H1 (cell line): ENCODE measurements around the gene CDHR2. TPM values are rescaled to one million over a fixed set of nuclear protein-coding genes. Genes with fewer than 3 reads are reported as not detected.

Experiments used
- CTCF ChIA-PET: fragments of 300-600 bp; sonication (Branson Sonifier 250); formaldehyde crosslinking; loops from one replicate; lab custom pipeline; 2021; ENCODE audit not compliant: partially characterized antibody; lab: Charles Lee
- POLR2A ChIA-PET: fragments of 300-600 bp; sonication (Branson Sonifier 250); formaldehyde crosslinking; loops from one replicate; lab custom pipeline; 2021; ENCODE audit warnings: inconsistent platforms; ENCODE audit not compliant: partially characterized antibody; lab: Charles Lee
- DNase-seq, 2 experiments: peaks; one replicate each; pipeline versions ENCODE4 v3.0.0 to v3.0.0-alpha.2; 2010 to 2022; ENCODE audit warnings: low spot score in 2 of 2, low read depth in 1 of 2, mixed read lengths in 1 of 2
- FAIRE-seq: peaks from 2 replicates; lab custom pipeline; 2011; peaks lifted over from hg19 to GRCh38; lab: Jason Lieb, UNC
- H2AFZ ChIP-seq: 2 replicates; pipeline ENCODE4 v1.8.1; 2012; ENCODE audit warnings: low read length, inconsistent platforms
- H2AK5ac ChIP-seq: 2 replicates; pipeline ENCODE4 v1.6.1; 2013; ENCODE audit warnings: low read depth, low read length
- H2BK120ac ChIP-seq: replicated peaks from 2 replicates; pipeline ENCODE3; 2013; ENCODE audit warnings: low read depth, low read length, inconsistent platforms
- H2BK12ac ChIP-seq: 2 replicates; pipeline ENCODE4 v1.6.1; 2013; ENCODE audit warnings: low read depth, low read length
- H2BK15ac ChIP-seq: 2 replicates; pipeline ENCODE4 v1.6.1; 2013; ENCODE audit warnings: low read length
- H2BK20ac ChIP-seq: 2 replicates; pipeline ENCODE4 v1.6.1; 2013; ENCODE audit warnings: low read length
- H2BK5ac ChIP-seq: 2 replicates; pipeline ENCODE4 v1.6.1; 2013; ENCODE audit warnings: low read depth, low read length
- H3K14ac ChIP-seq: 2 replicates; pipeline ENCODE4 v1.6.1; 2013; ENCODE audit warnings: inconsistent platforms; ENCODE audit not compliant: insufficient read length
- H3K18ac ChIP-seq: 2 replicates; pipeline ENCODE4 v1.6.1; 2013; ENCODE audit warnings: low read length; ENCODE audit errors: extremely low read depth
- H3K23ac ChIP-seq: 2 replicates; pipeline ENCODE4 v1.6.1; 2013; ENCODE audit warnings: inconsistent platforms; ENCODE audit not compliant: insufficient read length
- H3K23me2 ChIP-seq: 2 replicates; pipeline ENCODE4 v1.6.1; 2013; ENCODE audit warnings: low read depth, low read length
- H3K27ac ChIP-seq: 2 replicates; pipeline ENCODE4 v1.6.1; 2011; ENCODE audit warnings: low read depth, low read length, inconsistent platforms
- H3K27me3 ChIP-seq, 4 experiments: replicated peaks in 1 of 4; 1 replicate in 1 of 4; 2 replicates in 3 of 4; pipeline versions ENCODE4 v1.6.1 to v1.8.1; 2011 to 2013; ENCODE audit warnings: low read length in 3 of 4, mild to moderate bottlenecking in 3 of 4, inconsistent platforms in 2 of 4, mixed read lengths in 2 of 4, moderate library complexity in 1 of 4; ENCODE audit not compliant: control insufficient read depth in 3 of 4, insufficient read depth in 3 of 4; ENCODE audit errors: extremely low read depth in 1 of 4
- H3K36me3 ChIP-seq, 4 experiments: 2 replicates each; pipeline versions ENCODE4 v1.6.1 to v1.8.1; 2011 to 2013; ENCODE audit warnings: mild to moderate bottlenecking in 4 of 4, low read length in 3 of 4, moderate library complexity in 2 of 4, control low read depth in 1 of 4, inconsistent platforms in 1 of 4; ENCODE audit not compliant: insufficient read depth in 4 of 4, control insufficient read depth in 2 of 4
- H3K4ac ChIP-seq: replicated peaks from 2 replicates; pipeline ENCODE3; 2013; ENCODE audit warnings: low read length, low read depth, mixed read lengths, inconsistent platforms; ENCODE audit not compliant: insufficient read length
- H3K4me1 ChIP-seq, 4 experiments: replicated peaks in 1 of 4; 1 replicate in 1 of 4; 2 replicates in 3 of 4; pipeline versions ENCODE4 v1.6.1 to v1.8.1; 2011 to 2013; ENCODE audit warnings: low read length in 3 of 4, inconsistent platforms in 2 of 4, mixed read lengths in 1 of 4; ENCODE audit not compliant: insufficient read depth in 4 of 4, control insufficient read depth in 3 of 4
- H3K4me2 ChIP-seq, 2 experiments: 2 replicates each; pipeline versions ENCODE4 v1.6.1 to v1.8.1; 2011 to 2013; ENCODE audit warnings: low read depth in 2 of 2, low read length in 2 of 2, control low read depth in 1 of 2, inconsistent platforms in 1 of 2, mild to moderate bottlenecking in 1 of 2; ENCODE audit not compliant: insufficient read depth in 1 of 2
- H3K4me3 ChIP-seq, 4 experiments: fragments of 200-600, 300-600 bp in 1 of 4; sonication (generic), shearing (Covaris generic), sonication (Bioruptor Twin) in 1 of 4; 2 replicates each; pipeline versions ENCODE4 v1.5.1 to v1.8.1; 2011 to 2016; ENCODE audit warnings: low read length in 4 of 4, low read depth in 3 of 4, control low read depth in 2 of 4, inconsistent platforms in 2 of 4, mild to moderate bottlenecking in 2 of 4, mixed read lengths in 1 of 4, moderate library complexity in 1 of 4; ENCODE audit not compliant: insufficient read depth in 2 of 4; ENCODE audit errors: extremely low read depth in 1 of 4
- H3K56ac ChIP-seq: replicated peaks from 2 replicates; pipeline ENCODE3; 2013; ENCODE audit warnings: low read depth, mild to moderate bottlenecking, mixed read lengths, low read length, inconsistent platforms; ENCODE audit not compliant: insufficient read length
- H3K79me1 ChIP-seq: 2 replicates; pipeline ENCODE4 v1.6.1; 2013; ENCODE audit warnings: low read depth, low read length, control low read depth
- H3K79me2 ChIP-seq, 2 experiments: 2 replicates each; pipeline versions ENCODE4 v1.6.1 to v1.8.1; 2012 to 2013; ENCODE audit warnings: low read length in 2 of 2, mild to moderate bottlenecking in 2 of 2, inconsistent platforms in 1 of 2; ENCODE audit not compliant: insufficient read depth in 2 of 2, control insufficient read depth in 1 of 2
- H3K9ac ChIP-seq, 4 experiments: replicated peaks in 1 of 4; 1 replicate in 1 of 4; 2 replicates in 3 of 4; pipeline versions ENCODE4 v1.6.1 to v1.8.1; 2011 to 2013; ENCODE audit warnings: low read depth in 3 of 4, low read length in 3 of 4, control low read depth in 2 of 4, mild to moderate bottlenecking in 2 of 4, moderate library complexity in 2 of 4, inconsistent platforms in 1 of 4; ENCODE audit errors: extremely low read depth in 1 of 4
- H3K9me3 ChIP-seq, 2 experiments: 2 replicates each; pipeline versions ENCODE4 v1.6.1 to v1.8.1; 2012 to 2013; ENCODE audit warnings: mild to moderate bottlenecking in 2 of 2, moderate library complexity in 2 of 2, control low read depth in 1 of 2, inconsistent platforms in 1 of 2, low read depth in 1 of 2, low read length in 1 of 2, mixed read lengths in 1 of 2; ENCODE audit not compliant: insufficient read depth in 2 of 2
- H4K20me1 ChIP-seq, 2 experiments: replicated peaks in 1 of 2; 2 replicates each; pipeline versions ENCODE3 to v1.8.1; 2011 to 2013; ENCODE audit warnings: inconsistent platforms in 2 of 2, low read length in 2 of 2, mild to moderate bottlenecking in 1 of 2; ENCODE audit not compliant: insufficient read depth in 2 of 2, control insufficient read depth in 1 of 2
- H4K5ac ChIP-seq: 2 replicates; pipeline ENCODE4 v1.6.1; 2013; ENCODE audit warnings: low read length, low read depth, mixed read lengths, inconsistent platforms; ENCODE audit not compliant: insufficient read length
- H4K8ac ChIP-seq: 2 replicates; pipeline ENCODE4 v1.8.0; 2013; ENCODE audit warnings: mild to moderate bottlenecking, moderate library complexity, low read length, inconsistent platforms; ENCODE audit not compliant: insufficient read depth; ENCODE audit errors: extremely low read depth
- H4K91ac ChIP-seq: replicated peaks from 2 replicates; pipeline ENCODE3; 2013; ENCODE audit warnings: low read length, mixed read lengths, inconsistent platforms; ENCODE audit not compliant: insufficient read length
- BRCA1 ChIP-seq: IDR thresholded peaks from 2 replicates; pipeline ENCODE4 v1.6.1; 2012; ENCODE audit warnings: low read depth, low read length, improper control_type of control experiment
- HDAC2 ChIP-seq, 2 experiments: fragments of 300-600 bp in 1 of 2; sonication (generic) in 1 of 2; IDR thresholded peaks; 2 replicates each; pipeline ENCODE4 v1.6.1; 2011 to 2012; ENCODE audit warnings: low read depth in 2 of 2, low read length in 2 of 2, mild to moderate bottlenecking in 2 of 2, moderate library complexity in 2 of 2, borderline replicate concordance in 1 of 2, inconsistent platforms in 1 of 2
- KDM4A ChIP-seq: IDR thresholded peaks from one replicate; pipeline ENCODE4 v1.7.1; 2012; ENCODE audit warnings: low read depth, mild to moderate bottlenecking, moderate library complexity, low read length, inconsistent platforms; ENCODE audit not compliant: severe bottlenecking
- MAFK ChIP-seq: IDR thresholded peaks from 2 replicates; pipeline ENCODE4 v1.6.1; 2012; ENCODE audit warnings: low read depth, mild to moderate bottlenecking, improper control_type of control experiment, low read length
- NANOG ChIP-seq: IDR thresholded peaks from 2 replicates; pipeline ENCODE4 v1.6.1; 2011; ENCODE audit warnings: low read length, low read depth, mild to moderate bottlenecking, inconsistent platforms; ENCODE audit not compliant: insufficient read depth, poor library complexity, severe bottlenecking
- RAD21 ChIP-seq, 2 experiments: IDR thresholded peaks in 1 of 2; conservative IDR thresholded peaks in 1 of 2; 2 replicates each; pipeline ENCODE4 v1.6.1; 2011; ENCODE audit warnings: low read depth in 2 of 2, low read length in 2 of 2, improper control_type of control experiment in 1 of 2, inconsistent platforms in 1 of 2, mild to moderate bottlenecking in 1 of 2, moderate library complexity in 1 of 2
- WGBS, 2 experiments: shearing (Covaris generic) in 1 of 2; methylation state at CpG; one replicate each; pipeline versions ENCODE4 v1.1.6 to v1.1.7; 2013 to 2015; ENCODE audit warnings: low lambda C conversion rate in 2 of 2, mixed read lengths in 2 of 2, inconsistent platforms in 1 of 2, low coverage in 1 of 2, missing lambda C conversion rate in 1 of 2; ENCODE audit not compliant: insufficient replicate concordance in 2 of 2, insufficient coverage in 1 of 2, insufficient read length in 1 of 2; ENCODE audit errors: extremely low coverage in 1 of 2, missing lambda C conversion rate in 1 of 2; 5-methylcytosine and 5-hydroxymethylcytosine counted together
- polyA plus RNA-seq, 7 experiments: library from polyadenylated mRNA; depleted of rRNA in 3 of 7; stranded (reverse) in 5 of 7; unstranded in 2 of 7; fragments of >200 nt in 5 of 7; fragments of 200-250 nt in 2 of 7; gene quantifications; 1 replicate in 5 of 7; 2 replicates in 1 of 7; 4 replicates in 1 of 7; pipeline versions ENCODE4 v1.2.1 to v1.2.3, GENCODE V29; 2011 to 2013; ENCODE audit warnings: missing spikeins in 2 of 7, mixed read lengths in 2 of 7
- total RNA-seq: library from RNA; stranded (reverse); fragmentation: NEBNext Ultra II Directional; extraction: Animal tissue kit (Norgen Biotek cat#: 25700); gene quantifications from 2 replicates; pipeline ENCODE4 v1.2.1, GENCODE V29; 2021
- TF ChIP-seq, protein P1 (sequence below): IDR thresholded peaks from 2 replicates; pipeline ENCODE4 v1.6.1; 2012; ENCODE audit warnings: inconsistent platforms

CDHR2 gene
- total and polyA plus RNA-seq, 2 of the 8 experiments (the other 6 are each of a cell fraction or from before 2014, with no cell fraction given), result 0.02 to 0.43 TPM

- Histone ChIP-seq H2AFZ (no peak overlapping the region), H2BK15ac (no peak overlapping the region), H3K36me3 (no peaks in the 10 kb centered on the region), H3K4me2 (no peak overlapping the region), H2BK12ac (no peak overlapping the region; the same call in 1 of the 2 replicates), H3K4me1 (peaks cover 0 to 21% (median 14%) of the 10 kb centered on the region in 4 experiments; a peak in 6 of 7 replicates), H2BK5ac (no peak overlapping the region), H3K27me3 (no peaks in the 10 kb centered on the region), H4K20me1 (no peaks in the 10 kb centered on the region), H3K27ac (no peak overlapping the region), H2BK120ac (no peak overlapping the region), H3K79me1 (no peaks in the 10 kb centered on the region), H2BK20ac (no peak overlapping the region), H3K4ac (no peak overlapping the region), H3K4me3 (no peak overlapping the region), H2AK5ac (no peak overlapping the region), H3K18ac (no peak overlapping the region), H4K5ac (no peak overlapping the region), H3K23me2 (no peaks in the 10 kb centered on the region), H3K9me3 (peaks cover 0 to 3% of the 10 kb centered on the region in 2 experiments; a peak in 1 of 4 replicates), H3K23ac (no peak overlapping the region)
- no peak for DNase-seq
- TF ChIP-seq RAD21 (IDR thresholded peaks at IDR 0.05 in 1 of 2, conservative IDR thresholded peaks at IDR 0.05 in 1 of 2; ENCODE audit: low read depth in 2 of 2, low read length in 2 of 2), result no peak
- TF ChIP-seq, protein P1, sequence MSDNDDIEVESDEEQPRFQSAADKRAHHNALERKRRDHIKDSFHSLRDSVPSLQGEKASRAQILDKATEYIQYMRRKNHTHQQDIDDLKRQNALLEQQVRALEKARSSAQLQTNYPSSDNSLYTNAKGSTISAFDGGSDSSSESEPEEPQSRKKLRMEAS, result no peak
- no peak for TF ChIP-seq MAFK
- no peak for TF ChIP-seq HDAC2 (IDR thresholded peaks at IDR 0.05; ENCODE audit: borderline replicate concordance in 1 of 2, low read depth in 2 of 2, low read length in 2 of 2)
- TF ChIP-seq NANOG, result no peak
- TF ChIP-seq KDM4A, result no peak
- TF ChIP-seq BRCA1, result no peak
- TF ChIP-seq, all 59 proteins: peak for 0
- 92% methylated on average over 4 of the region's 4 CpGs; no CpG with 5 or more reads in 1 of the 2 experiments for WGBS, 2 experiments
- Histone ChIP-seq H3K14ac (no peak overlapping the region), H3K56ac (no peak overlapping the region), H3K9ac (no peak overlapping the region), H3K79me2 (no peaks in the 10 kb centered on the region), H4K91ac (no peak overlapping the region), H4K8ac (no peak overlapping the region)
- FAIRE-seq, result no peak
- POLR2A ChIA-PET, result interaction anchor here (1.0 to 1.5 kb wide), 2 partner anchors 8 to 10 kb away, joined by 4 read pairs; partner anchors contain the start of genes EIF4E1B, SNCB and TSPAN17
- CTCF ChIA-PET, result interaction anchor here (1.0 to 2.9 kb wide), 3 partner anchors 15 to 67 kb away, joined by 3 to 10 read pairs (median 10); no protein-coding TSS in a partner anchor
Measured at GRCh38 chr5:176639981-176640380, 90.8 kb downstream of the CDHR2 start.
